ENCODE results near the gene OPRD1.
A peak's percentile ranks its signal among the peaks of the same experiment; 100 is the strongest.
"Not testable (repeated sequence)": the region's sequence is repeated elsewhere in the genome, so short reads cannot be mapped to it uniquely, and the experiment has no call there.

Gene OPRD1

GRCh38 chr1:28811766-28812668, at the start of gene OPRD1:
TSS of gene OPRD1 (plus strand) at chr1:28812170. CDS start at chr1:28812384, 214 bp downstream.
- peak in 1 of 56 donors; percentile 10 for DNase-seq

DNA sequence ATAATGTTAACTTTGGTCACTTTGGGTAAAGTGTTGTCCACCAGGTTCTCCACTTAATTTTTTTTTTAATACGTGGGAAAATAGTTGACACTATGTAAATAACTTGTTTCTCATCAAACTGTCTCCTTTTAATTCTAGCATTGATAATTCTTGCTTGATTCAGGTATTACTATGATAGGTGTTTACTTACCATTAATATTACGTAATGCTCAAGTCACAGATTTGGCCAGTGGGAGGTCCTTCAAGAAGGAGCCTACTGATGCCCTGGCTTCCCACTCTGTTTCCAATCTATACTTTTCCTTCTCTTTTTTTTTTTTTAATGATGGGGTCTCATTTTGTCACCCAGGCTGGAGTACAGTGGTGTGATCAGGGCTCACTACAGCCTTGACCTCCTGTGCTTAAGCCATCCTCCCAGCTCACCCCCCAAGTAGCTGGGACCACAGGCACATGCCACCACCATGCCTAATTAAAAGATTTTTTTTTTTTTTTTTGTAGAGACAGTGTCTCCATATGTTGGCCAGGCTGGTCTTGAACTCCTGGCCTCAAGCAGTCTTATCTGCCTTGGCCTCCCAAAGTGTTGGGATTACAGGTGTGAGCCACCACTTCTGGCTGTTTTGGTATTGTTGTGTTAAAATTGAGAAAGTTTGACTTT, 45.3 kb upstream of the OPRD1 start:
- DNase-seq, result no peak

- DNase-seq, result no peak
Observed at GRCh38 chr1:28770601-28771165, 41.3 kb upstream of the OPRD1 start.

- DNase-seq, result not testable (repeated sequence)
Observed at GRCh38 chr1:28771921-28772320, 40.0 kb upstream of the OPRD1 start.

- no peak for DNase-seq
Observed at GRCh38 chr1:28773105-28773504, 38.9 kb upstream of the OPRD1 start.

DNA sequence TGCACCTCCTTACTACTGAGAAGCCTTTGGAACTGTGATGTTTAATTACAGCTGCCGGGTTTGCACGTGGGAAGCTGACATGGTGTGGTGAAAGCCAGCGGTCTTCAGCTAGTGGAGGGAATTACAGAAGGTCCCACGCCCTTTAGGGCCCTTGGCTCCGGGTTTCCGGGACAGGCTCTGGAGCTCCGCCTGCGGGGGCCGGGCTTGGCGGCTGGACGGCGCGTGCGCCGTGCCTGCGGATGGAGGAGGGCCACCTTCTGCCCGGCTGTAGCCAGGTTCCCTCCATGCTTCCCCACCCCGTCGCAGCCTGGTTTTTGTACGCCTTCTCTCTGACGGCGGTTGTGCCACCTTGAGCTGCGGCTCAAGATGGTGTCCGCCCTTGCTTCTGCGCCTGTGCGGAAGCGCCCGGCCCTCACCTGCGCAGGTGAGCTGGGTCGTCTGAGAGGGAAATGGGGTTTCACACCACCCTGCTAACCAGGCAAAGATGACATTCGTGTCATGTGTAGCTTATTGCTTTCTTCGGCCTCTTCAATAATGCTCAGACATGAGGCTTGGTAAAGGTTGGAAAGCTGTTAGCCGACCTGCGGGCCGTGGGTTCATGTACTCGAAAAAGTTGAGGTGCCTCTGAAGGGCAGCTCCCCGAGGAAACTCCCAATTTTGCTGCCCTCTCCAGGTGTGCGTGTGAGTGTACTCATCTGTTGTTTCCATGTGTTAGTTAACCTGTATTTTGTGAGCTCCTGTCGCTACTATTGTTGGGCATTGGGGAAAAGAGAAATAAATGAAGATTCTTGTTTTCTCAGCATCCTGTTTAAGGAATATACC, 36.6 kb upstream of the OPRD1 start:
- DNase-seq, result peak in 40 of 56 donors; percentile 2 to 56 (median 19)

- DNase-seq, result no peak
Observed at GRCh38 chr1:28776341-28776740, 35.6 kb upstream of the OPRD1 start.

DNA sequence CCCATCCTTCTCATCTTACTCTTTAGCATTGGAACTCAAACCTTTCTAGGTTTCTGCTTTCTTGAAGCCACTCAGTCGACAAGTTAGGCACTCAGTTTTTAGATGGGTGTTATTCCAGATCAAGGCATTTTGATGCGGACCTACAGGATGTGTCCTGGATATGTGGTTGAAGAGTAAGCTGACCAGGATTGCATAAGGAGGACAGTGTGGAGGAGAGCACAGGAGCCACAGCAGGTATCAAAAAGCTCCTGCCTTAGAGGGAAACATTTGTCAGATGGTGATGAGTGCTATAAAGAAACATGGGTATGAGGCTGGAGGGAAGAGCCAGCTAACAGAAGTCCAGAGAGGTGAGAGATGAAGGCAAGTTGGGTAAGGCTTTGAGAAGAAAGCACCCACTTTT, 33.9 kb upstream of the OPRD1 start:
- no peak for DNase-seq

DNA sequence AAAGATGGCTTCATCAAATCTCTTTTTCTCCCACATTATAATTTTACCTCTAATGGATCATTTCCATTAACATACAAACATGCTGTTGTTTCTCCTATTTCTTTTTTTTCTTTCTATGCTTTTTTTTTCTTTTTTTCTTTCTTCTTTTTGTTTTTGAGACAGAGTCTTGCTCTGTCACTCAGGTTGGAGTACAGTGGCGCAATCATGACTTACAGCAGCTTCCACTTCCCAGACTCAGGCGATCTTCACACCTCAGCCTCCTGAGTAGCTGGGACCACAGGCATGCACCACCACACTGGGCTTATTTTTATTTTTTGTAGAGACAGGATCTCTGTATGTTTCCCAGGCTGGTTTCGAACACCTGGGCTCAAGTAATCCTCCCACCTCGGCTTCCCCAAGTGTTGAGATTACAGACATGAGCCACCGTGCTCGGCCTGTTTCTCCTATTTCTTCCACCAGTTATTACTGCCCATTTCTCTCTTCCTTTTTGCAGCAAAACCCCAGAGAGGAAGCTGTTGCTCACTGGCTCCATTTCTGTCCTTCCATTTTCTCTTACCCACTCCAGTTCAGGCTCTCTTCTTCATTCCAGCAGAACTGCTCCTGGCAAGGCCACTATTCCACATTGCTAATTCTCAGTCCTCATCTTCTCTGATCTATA, 32.1 kb upstream of the OPRD1 start:
- no peak for DNase-seq

- DNase-seq, result no peak
Observed at GRCh38 chr1:28781305-28781704, 30.7 kb upstream of the OPRD1 start.

- DNase-seq, result no peak
Observed at GRCh38 chr1:28782011-28782410, 30.0 kb upstream of the OPRD1 start.

- DNase-seq, result no peak
Observed at GRCh38 chr1:28783363-28783762, 28.6 kb upstream of the OPRD1 start.

DNA sequence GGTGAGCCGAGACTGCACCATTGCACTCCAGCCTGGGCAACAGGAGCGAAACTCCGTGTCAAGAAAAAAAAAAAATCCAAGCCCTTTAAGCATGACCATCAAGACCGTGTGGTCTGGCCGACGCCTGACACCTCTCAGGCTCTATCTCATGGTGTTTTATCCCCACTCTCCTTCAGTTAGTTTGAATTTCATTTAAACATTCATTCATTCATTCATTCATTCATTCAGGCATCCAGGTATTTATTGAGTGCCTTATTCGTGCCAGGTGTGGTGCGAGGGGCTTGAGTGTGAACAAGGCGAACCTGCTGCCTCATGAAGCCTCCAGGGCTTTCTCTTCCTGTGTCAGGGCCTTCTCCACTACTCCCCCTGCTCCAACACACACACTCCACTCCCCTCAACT, 22.6 kb upstream of the OPRD1 start:
- no peak for DNase-seq

- DNase-seq, result no peak
Observed at GRCh38 chr1:28789816-28790215, 22.2 kb upstream of the OPRD1 start.

GRCh38 chr1:28790377-28791035, 21.5 kb upstream of the OPRD1 start:
- DNase-seq, result no peak

DNA sequence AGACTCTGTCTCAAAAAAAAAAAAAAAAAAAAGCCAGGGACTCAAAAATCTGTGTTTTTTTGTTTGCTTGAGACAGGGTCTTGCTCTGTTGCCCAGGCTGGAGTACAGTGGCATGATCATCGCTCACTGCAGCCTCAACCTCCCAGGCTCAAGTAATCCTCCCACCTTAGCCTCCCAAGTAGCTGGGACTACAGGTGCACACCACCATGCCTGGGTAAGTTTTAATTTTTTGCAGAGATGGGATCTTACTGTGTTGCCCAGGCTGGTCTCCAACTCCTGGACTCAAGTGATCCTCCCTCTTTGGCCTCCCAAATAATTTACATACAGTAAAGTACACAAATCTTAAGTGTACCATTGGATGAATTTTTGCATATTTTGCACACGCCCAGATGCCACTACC, 20.0 kb upstream of the OPRD1 start:
- not testable (repeated sequence) for DNase-seq

DNA sequence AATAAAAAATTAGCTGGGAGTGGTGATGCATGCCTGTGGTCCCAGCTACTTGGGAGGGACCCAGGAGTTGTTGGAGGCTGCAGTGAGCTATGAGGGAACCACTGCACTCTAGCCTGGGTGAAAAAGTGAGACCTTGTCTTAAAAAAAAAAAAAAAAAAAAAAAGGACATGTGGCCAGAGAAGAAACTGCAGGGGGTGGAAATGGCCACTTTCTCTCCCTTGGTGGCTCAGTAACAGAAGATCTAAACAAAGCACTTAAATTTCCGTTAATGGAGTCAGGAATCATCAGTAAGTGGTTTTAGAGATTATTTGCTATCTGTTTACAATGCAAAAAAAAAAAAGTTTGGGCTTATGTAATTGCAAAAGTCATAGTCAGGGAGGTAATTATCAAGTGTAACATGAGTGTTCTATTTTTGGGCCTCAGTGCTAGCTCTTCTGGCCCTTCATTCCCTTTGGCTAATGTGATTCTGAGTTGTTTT, 19.3 kb upstream of the OPRD1 start:
- DNase-seq, result no peak

DNA sequence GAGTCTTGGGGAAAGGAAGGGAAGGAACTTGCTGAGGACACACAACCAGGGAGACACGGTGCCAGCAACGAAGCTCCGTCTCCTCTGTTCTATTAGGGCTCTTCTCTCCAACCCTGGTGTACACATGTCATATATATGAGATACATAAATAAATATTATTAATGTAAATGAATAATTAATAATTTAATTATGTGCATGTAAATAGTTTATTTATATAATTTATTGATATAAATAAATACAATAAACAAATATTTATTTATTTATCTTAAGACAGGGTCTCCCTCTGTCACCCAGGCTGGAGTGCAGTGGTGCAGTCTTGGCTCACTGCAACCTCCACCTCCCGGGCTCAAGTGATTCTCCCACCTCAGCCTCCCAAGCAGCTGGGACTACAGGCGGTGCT, 17.4 kb upstream of the OPRD1 start:
- not testable (repeated sequence) for DNase-seq

- DNase-seq, result no peak
Observed at GRCh38 chr1:28796352-28797211, 15.4 kb upstream of the OPRD1 start.
